Measurements from ENCODE around the gene UBALD1.

DNA sequence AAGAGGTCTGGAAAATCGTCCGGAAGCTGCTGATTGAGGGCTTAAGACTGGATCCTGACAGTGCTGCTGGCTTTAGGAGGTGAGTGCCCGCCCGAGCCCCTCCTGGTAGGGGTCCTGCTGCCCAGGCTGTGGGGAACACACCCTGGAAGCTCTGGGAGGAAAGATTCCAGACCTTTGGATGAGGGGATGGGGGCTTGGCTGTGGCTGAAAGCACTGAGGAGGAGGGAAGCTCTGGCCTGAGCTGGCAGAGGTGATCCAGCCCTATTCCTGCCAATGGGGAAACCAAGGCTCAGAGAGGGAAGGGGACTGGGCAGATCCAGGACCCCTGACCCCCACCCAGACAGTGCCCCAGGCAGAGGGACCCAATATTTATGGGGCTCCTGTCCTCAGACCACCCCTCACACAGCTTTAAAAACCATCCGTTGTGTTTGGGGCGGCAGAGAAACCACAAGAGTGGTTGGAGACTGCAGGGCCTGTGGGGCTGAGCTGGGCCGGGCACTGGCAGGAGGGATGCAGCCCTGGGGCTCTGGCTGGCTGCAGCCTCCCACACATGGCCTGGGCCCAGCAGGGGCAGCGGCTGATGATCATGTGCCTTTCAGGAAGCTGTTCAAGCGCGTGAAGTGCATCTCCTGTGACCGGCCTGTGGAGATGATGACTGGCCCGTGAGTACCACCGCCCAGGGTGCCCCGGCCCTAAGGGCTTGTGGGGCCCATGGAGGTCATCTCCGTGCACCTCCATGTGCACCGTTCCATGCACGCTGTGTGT lies 22.8 kb downstream of the UBALD1 start:
- no peak for TF ChIP-seq GATAD2B (conservative IDR thresholded peaks at IDR 0.05; ENCODE audit: low read depth)
- TF ChIP-seq EGR1 (IDR thresholded peaks at IDR 0.05; ENCODE audit: borderline replicate concordance in 1 of 2, low read depth in 2 of 2, low read length in 2 of 2) = no peak
- no peak for TF ChIP-seq KDM1A (IDR thresholded peaks at IDR 0.05; ENCODE audit: borderline replicate concordance)
- no peak for TF ChIP-seq JUND (IDR thresholded peaks at IDR 0.05; ENCODE audit: low read depth, low read length)

All from GM12878 (cell line).